ENCODE data around the gene PDE6H. TPM values are rescaled to one million over a fixed set of nuclear protein-coding genes. Genes with fewer than 3 reads are reported as not detected.

Gene PDE6H
- total RNA-seq, 1 donor: not detected

DNA sequence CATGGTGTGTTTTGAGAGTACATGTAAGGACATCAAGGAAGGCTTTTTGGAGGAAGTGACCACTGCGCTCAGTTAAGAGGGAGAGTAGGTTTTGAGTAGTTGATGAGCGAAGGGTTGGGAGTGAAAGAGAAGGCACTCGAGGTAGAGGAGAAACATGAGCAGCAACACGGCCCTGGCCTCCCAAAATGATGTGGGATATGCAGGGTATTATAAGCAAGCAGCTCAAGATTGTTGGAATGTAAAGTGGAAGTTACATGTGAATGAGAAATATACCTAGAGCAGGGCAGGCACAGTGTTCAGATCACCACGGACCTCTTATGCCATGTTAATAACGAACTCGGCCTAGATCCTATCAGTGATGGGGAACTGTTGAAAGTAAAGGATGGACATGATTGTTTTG, 9.3 kb upstream of the PDE6H start:
- no peak for DNase-seq (ENCODE audit: low read depth)
- TF ChIP-seq, protein P1, sequence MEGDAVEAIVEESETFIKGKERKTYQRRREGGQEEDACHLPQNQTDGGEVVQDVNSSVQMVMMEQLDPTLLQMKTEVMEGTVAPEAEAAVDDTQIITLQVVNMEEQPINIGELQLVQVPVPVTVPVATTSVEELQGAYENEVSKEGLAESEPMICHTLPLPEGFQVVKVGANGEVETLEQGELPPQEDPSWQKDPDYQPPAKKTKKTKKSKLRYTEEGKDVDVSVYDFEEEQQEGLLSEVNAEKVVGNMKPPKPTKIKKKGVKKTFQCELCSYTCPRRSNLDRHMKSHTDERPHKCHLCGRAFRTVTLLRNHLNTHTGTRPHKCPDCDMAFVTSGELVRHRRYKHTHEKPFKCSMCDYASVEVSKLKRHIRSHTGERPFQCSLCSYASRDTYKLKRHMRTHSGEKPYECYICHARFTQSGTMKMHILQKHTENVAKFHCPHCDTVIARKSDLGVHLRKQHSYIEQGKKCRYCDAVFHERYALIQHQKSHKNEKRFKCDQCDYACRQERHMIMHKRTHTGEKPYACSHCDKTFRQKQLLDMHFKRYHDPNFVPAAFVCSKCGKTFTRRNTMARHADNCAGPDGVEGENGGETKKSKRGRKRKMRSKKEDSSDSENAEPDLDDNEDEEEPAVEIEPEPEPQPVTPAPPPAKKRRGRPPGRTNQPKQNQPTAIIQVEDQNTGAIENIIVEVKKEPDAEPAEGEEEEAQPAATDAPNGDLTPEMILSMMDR (IDR thresholded peaks at IDR 0.05; ENCODE audit: insufficient read depth, low read length): no peak

GRCh38 chr12:14964406-14964805, 8.4 kb upstream of the PDE6H start:
- no peak overlapping the region for H3K4me3 ChIP-seq (ENCODE audit: low read depth, low read length)
- TF ChIP-seq, protein P1 (IDR thresholded peaks at IDR 0.05; ENCODE audit: insufficient read depth, low read length): no peak
- no peak for DNase-seq (ENCODE audit: low read depth)

More for the DNA sequence above, 9.3 kb upstream of the PDE6H start:
- no peak overlapping the region for H3K4me3 ChIP-seq (ENCODE audit: low read depth, low read length)

GRCh38 chr12:14965221-14965620, 7.6 kb upstream of the PDE6H start:
- TF ChIP-seq, protein P1 (IDR thresholded peaks at IDR 0.05; ENCODE audit: insufficient read depth, low read length): no peak
- no peak for DNase-seq (ENCODE audit: low read depth)
- H3K4me3 ChIP-seq (ENCODE audit: low read depth, low read length): no peak overlapping the region

DNA sequence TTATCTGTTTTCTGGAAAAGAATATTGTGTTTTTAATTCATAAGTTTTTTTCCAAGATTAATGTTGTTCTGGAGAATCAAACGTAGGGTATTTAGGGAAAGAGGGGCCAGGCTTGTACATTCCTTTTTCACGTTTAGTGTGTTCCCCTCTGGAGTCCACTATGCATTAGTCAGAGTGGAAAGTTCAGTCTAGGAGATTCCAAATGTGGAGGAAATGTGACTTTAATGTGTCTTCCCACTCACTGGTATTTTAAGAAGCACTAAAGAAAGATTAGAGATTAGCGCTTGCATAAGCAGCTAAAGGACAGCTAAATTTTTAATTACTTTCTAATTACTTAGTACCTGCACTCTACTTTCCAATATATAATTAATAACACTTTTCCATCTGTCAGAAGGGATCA, 4.4 kb upstream of the PDE6H start:
- TF ChIP-seq, protein P1 (IDR thresholded peaks at IDR 0.05; ENCODE audit: insufficient read depth, low read length): no peak
- no peak for DNase-seq (ENCODE audit: low read depth)
- H3K4me3 ChIP-seq (ENCODE audit: low read depth, low read length): no peak overlapping the region

- H3K4me3 ChIP-seq (ENCODE audit: low read depth, low read length): no peak overlapping the region
- no peak for DNase-seq (ENCODE audit: low read depth)
- TF ChIP-seq, protein P1 (IDR thresholded peaks at IDR 0.05; ENCODE audit: insufficient read depth, low read length): no peak
Measured at GRCh38 chr12:14970473-14970872, 2.4 kb upstream of the PDE6H start.

DNA sequence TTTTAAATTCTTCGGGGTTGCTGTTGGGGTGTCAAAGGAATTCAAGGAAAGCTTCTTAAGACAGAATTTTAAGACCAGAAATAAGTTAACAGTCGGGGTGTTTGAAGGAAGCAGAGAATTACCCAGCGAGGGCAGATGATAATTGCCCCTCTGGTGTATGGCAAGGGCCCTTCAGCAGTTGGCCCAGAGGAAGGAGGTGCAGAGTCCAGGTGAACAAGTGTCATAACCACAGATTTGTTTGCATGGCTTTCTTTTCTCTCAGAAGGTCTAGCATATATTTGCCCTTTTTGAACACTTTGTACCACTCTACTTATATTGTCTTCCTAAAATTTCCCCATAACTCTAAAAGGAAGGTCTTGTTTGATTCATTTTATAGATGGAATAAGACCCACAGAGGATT, 1.8 kb downstream of the PDE6H start:
- no peak for DNase-seq (ENCODE audit: low read depth)
- TF ChIP-seq, protein P1 (IDR thresholded peaks at IDR 0.05; ENCODE audit: insufficient read depth, low read length): no peak
- no peak overlapping the region for H3K4me3 ChIP-seq (ENCODE audit: low read depth, low read length)

- no peak overlapping the region for H3K4me3 ChIP-seq (ENCODE audit: low read depth, low read length)
- no peak for DNase-seq (ENCODE audit: low read depth)
- TF ChIP-seq, protein P1 (IDR thresholded peaks at IDR 0.05; ENCODE audit: insufficient read depth, low read length): no peak
Measured at GRCh38 chr12:14975457-14975856, 2.6 kb downstream of the PDE6H start.
